ENCODE measurements around the gene FEM1A. TPM values are rescaled to one million over a fixed set of nuclear protein-coding genes. Genes with fewer than 3 reads are reported as not detected.
A peak's percentile ranks its signal among the peaks of the same experiment; 100 is the strongest.

The FEM1A gene, protein sequence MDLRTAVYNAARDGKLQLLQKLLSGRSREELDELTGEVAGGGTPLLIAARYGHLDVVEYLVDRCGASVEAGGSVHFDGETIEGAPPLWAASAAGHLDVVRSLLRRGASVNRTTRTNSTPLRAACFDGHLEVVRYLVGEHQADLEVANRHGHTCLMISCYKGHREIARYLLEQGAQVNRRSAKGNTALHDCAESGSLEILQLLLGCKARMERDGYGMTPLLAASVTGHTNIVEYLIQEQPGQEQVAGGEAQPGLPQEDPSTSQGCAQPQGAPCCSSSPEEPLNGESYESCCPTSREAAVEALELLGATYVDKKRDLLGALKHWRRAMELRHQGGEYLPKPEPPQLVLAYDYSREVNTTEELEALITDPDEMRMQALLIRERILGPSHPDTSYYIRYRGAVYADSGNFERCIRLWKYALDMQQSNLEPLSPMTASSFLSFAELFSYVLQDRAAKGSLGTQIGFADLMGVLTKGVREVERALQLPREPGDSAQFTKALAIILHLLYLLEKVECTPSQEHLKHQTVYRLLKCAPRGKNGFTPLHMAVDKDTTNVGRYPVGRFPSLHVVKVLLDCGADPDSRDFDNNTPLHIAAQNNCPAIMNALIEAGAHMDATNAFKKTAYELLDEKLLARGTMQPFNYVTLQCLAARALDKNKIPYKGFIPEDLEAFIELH
- polyA plus RNA-seq (2013, experiment 1 of 2): 5.5 TPM
- 5.6 TPM for polyA plus RNA-seq (2013, experiment 2 of 2)

DNA sequence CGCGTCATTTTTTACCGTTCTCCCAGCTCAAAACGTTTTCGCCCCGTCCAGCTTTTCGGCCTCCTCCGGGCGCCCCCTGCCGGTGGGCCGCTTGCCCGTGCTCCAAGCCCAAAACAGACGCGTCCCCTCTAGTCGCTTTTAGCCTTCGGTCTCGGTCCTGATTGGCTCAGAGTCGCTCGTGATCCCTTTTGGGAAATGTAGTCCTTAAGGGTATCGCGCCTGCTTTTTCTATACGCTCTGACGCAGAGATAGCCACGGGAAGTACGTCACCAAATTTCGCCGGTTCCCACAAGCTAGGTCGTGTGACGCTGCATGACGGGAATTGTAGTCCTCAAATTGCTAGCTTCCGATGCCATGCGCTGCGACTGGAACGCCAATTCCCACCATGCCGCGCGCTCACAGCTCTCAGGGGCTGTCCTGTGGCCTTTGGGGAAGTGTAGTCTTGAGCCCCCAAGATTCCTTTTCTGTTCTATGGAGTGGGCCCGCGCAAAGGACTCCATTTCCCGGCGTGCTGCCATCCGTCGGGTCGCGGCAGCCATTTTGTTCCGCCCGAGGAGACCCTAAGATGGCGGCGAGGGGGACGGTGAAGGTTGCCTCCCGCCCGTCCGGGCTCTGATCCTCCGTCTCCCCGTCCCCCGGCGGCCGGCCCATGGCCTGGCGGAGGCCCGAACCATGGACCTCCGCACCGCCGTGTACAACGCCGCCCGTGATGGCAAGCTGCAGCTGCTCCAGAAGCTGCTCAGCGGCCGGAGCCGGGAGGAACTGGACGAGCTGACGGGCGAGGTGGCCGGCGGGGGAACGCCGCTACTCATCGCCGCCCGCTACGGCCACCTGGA is at the start of gene FEM1A:
FEM1A (plus strand) TSS at position 552 of the 836 bp plus-strand sequence; CDS start at position 673, 121 bp downstream.
- peaks cover 20 to 41% of the 10 kb centered on the region in 2 donors for H3K36me3 ChIP-seq (replicated peaks in 1 of 2; ENCODE audit: control insufficient read depth in 2 of 2, insufficient read depth in 2 of 2, low read length in 2 of 2)
- H3K27ac ChIP-seq (replicated peaks; ENCODE audit: low read length): no peak within 1 kb of the TSS
- H2BK15ac ChIP-seq (ENCODE audit: low read length): peak within 1 kb of the TSS; percentile 37

DNA sequence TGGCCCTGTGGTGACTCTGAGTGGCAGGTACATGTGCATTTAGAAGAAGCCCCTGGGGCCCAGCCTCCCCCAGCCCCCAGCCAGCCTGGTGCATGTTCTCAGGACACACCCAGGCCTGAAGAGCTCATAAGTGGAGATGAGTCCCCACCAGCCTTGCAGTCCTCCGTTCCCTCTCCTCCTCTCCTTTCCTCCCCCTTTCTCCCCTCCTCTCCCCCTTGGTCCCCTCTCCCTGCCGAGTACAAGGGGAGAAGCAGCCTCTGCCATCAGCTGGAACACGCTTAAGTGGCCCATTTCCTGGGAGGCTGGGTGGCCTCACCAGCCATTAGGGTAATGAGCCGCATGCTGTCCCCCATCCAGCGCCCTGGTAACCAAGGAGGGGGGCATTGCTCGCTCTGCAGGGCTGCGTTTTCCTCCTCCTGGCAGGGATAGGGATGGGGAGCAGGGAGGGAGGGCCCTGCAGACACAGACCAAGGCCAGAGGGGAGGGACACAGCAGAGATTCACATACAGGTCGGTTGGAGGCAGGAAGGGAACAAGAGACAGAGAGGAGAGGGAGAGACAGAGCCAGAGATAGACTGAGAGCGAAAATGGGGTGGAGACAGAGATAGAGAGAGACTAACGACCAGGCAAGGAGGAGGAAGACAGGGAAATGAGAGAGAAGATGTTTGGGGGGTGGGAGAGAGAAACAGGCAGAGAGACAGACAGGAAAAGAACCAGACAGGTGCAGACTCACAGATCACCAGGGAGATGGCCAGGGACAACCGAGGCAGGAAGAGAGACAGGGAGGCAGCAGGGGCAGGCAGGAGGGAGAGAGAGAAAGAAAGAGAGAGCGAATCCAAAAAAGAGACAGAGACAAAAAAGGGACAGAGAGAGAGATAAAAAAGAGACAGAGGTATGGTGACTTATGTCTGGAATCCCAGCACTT is 48.5 kb upstream of the FEM1A start:
- Histone ChIP-seq H4K91ac (ENCODE audit: low read depth, low read length, poor library complexity) (peak overlapping the region; percentile 12), H3K4me1 (ENCODE audit: control insufficient read depth in 2 of 2, insufficient read depth in 1 of 2, low read depth in 1 of 2, low read length in 2 of 2) (peaks cover 23 to 24% of the 10 kb centered on the region in 2 donors), H3K4me2 (ENCODE audit: insufficient read depth, low read length, poor library complexity, severe bottlenecking) (peak overlapping the region; percentile 14), H3K27ac (replicated peaks; ENCODE audit: low read length) (peak overlapping the region; percentile 20), H3K27me3 (ENCODE audit: control insufficient read depth in 3 of 3, insufficient read depth in 3 of 3, low read depth in 1 of 3, low read length in 3 of 3) (peaks cover 0 to 5% (median 0%) of the 10 kb centered on the region in 3 experiments), H3K9ac (ENCODE audit: low read depth, low read length, poor library complexity) (peak overlapping the region; percentile 82), H3K18ac (ENCODE audit: low read length) (peak overlapping the region; percentile 97), H2BK15ac (ENCODE audit: low read length) (peak overlapping the region; percentile 82), H3K79me1 (ENCODE audit: low read depth, low read length) (no peaks in the 10 kb centered on the region), H3K4me3 (ENCODE audit: low read length in 2 of 2) (peak overlapping the region in 1 of 2 donors; percentile 3), H3K23ac (ENCODE audit: low read depth, low read length, poor library complexity) (peak overlapping the region; percentile 90), H2AFZ (ENCODE audit: low read length) (peak overlapping the region; percentile 88), H3K4ac (ENCODE audit: low read length) (no peak overlapping the region), H2BK5ac (ENCODE audit: low read length) (peak overlapping the region; percentile 96), H3K36me3 (replicated peaks in 1 of 2; ENCODE audit: control insufficient read depth in 2 of 2, insufficient read depth in 2 of 2, low read length in 2 of 2) (no peaks in the 10 kb centered on the region), H2AK5ac (ENCODE audit: low read depth, low read length) (peak overlapping the region; percentile 82), H2BK120ac (ENCODE audit: low read depth, low read length) (no peak overlapping the region), H3K9me3 (replicated peaks in 1 of 2; ENCODE audit: control insufficient read depth in 2 of 2, insufficient read depth in 1 of 2, low read depth in 1 of 2, low read length in 2 of 2) (no peaks in the 10 kb centered on the region), H4K8ac (ENCODE audit: low read depth, low read length) (peak overlapping the region; percentile 97), H3K14ac (ENCODE audit: low read length) (peak overlapping the region; percentile 63), H2BK12ac (ENCODE audit: low read length) (peak overlapping the region; percentile 100)
- DNase-seq (ENCODE audit: low spot score): no peak
- WGBS, 2 donors (ENCODE audit: extremely low coverage in 2 of 2, insufficient read length in 2 of 2, insufficient replicate concordance in 1 of 2): no CpG with 5 or more reads among the region's 12 CpGs

More for the DNA sequence above, at the start of gene FEM1A:
- Histone ChIP-seq H4K91ac (ENCODE audit: low read depth, low read length, poor library complexity) (peak within 1 kb of the TSS; percentile 97), H3K4me1 (ENCODE audit: control insufficient read depth in 2 of 2, insufficient read depth in 1 of 2, low read depth in 1 of 2, low read length in 2 of 2) (peaks cover 3 to 11% of the 10 kb centered on the region in 2 donors), H2BK5ac (ENCODE audit: low read length) (no peak within 1 kb of the TSS), H3K79me1 (ENCODE audit: low read depth, low read length) (peaks cover 21% of the 10 kb centered on the region), H3K4ac (ENCODE audit: low read length) (no peak within 1 kb of the TSS), H2BK12ac (ENCODE audit: low read length) (no peak within 1 kb of the TSS), H3K14ac (ENCODE audit: low read length) (peak within 1 kb of the TSS; percentile 97), H3K4me2 (ENCODE audit: insufficient read depth, low read length, poor library complexity, severe bottlenecking) (peak within 1 kb of the TSS; percentile 89), H3K23ac (ENCODE audit: low read depth, low read length, poor library complexity) (peak within 1 kb of the TSS; percentile 85), H2BK120ac (ENCODE audit: low read depth, low read length) (no peak within 1 kb of the TSS), H2AK5ac (ENCODE audit: low read depth, low read length) (peak within 1 kb of the TSS; percentile 75), H3K27me3 (ENCODE audit: control insufficient read depth in 3 of 3, insufficient read depth in 3 of 3, low read depth in 1 of 3, low read length in 3 of 3) (no peaks in the 10 kb centered on the region), H3K4me3 (ENCODE audit: low read length in 2 of 2) (peak within 1 kb of the TSS; percentile 76 to 98), H2AFZ (ENCODE audit: low read length) (peak within 1 kb of the TSS; percentile 86), H3K9ac (ENCODE audit: low read depth, low read length, poor library complexity) (peak within 1 kb of the TSS; percentile 99), H4K8ac (ENCODE audit: low read depth, low read length) (peak within 1 kb of the TSS; percentile 92), H3K18ac (ENCODE audit: low read length) (peak within 1 kb of the TSS; percentile 99), H3K9me3 (replicated peaks in 1 of 2; ENCODE audit: control insufficient read depth in 2 of 2, insufficient read depth in 1 of 2, low read depth in 1 of 2, low read length in 2 of 2) (no peaks in the 10 kb centered on the region)
- WGBS, 2 donors (ENCODE audit: extremely low coverage in 2 of 2, insufficient read length in 2 of 2, insufficient replicate concordance in 1 of 2): no CpG with 5 or more reads among the region's 80 CpGs
- peak; percentile 100 for DNase-seq (ENCODE audit: low spot score)

DNA sequence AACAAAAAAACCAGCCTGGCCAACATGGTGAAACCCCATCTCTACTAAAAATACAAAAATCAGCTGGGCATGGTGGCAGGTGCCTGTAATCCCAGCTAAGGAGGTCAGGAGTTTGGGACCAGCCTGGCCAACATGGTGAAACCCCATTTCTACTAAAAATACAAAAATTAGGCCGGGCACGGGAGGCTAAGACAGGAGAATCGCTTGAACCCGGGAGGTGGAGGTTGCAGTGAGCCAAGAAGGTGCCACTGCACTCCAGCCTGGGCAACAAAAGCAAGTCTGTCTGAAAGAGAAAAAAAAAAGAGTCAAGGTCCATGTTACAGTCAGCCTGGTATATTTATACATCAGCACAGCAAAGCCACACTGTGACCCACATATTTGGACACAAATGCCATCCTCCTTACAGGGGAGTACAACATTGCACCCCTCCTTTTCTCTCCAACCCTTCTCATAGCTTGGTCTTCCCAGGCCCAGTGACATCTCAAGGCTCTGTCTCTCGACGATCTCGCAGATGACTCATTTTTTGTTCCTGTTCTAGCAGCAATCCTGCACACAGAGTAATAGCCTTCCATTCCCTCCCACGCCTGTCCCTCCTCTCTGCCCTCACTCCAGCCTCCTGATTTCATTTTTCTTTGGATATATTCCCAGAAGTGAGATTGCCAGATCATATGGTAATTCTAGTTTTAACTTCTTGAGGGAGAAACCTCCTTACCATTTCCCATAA is 46.9 kb upstream of the FEM1A start:
- Histone ChIP-seq H3K79me1 (ENCODE audit: low read depth, low read length) (no peaks in the 10 kb centered on the region), H4K91ac (ENCODE audit: low read depth, low read length, poor library complexity) (no peak overlapping the region), H3K4me3 (ENCODE audit: low read length in 2 of 2) (no peak overlapping the region), H3K9me3 (replicated peaks in 1 of 2; ENCODE audit: control insufficient read depth in 2 of 2, insufficient read depth in 1 of 2, low read depth in 1 of 2, low read length in 2 of 2) (no peaks in the 10 kb centered on the region), H3K4ac (ENCODE audit: low read length) (no peak overlapping the region), H3K4me2 (ENCODE audit: insufficient read depth, low read length, poor library complexity, severe bottlenecking) (no peak overlapping the region), H3K23ac (ENCODE audit: low read depth, low read length, poor library complexity) (no peak overlapping the region), H3K4me1 (ENCODE audit: control insufficient read depth in 2 of 2, insufficient read depth in 1 of 2, low read depth in 1 of 2, low read length in 2 of 2) (peaks cover 18 to 20% of the 10 kb centered on the region in 2 donors), H3K9ac (ENCODE audit: low read depth, low read length, poor library complexity) (no peak overlapping the region), H3K36me3 (replicated peaks in 1 of 2; ENCODE audit: control insufficient read depth in 2 of 2, insufficient read depth in 2 of 2, low read length in 2 of 2) (no peaks in the 10 kb centered on the region), H2BK12ac (ENCODE audit: low read length) (no peak overlapping the region), H2AK5ac (ENCODE audit: low read depth, low read length) (no peak overlapping the region), H2BK120ac (ENCODE audit: low read depth, low read length) (no peak overlapping the region), H3K27me3 (ENCODE audit: control insufficient read depth in 3 of 3, insufficient read depth in 3 of 3, low read depth in 1 of 3, low read length in 3 of 3) (peaks cover 0 to 13% (median 0%) of the 10 kb centered on the region in 3 experiments), H4K8ac (ENCODE audit: low read depth, low read length) (no peak overlapping the region), H2AFZ (ENCODE audit: low read length) (peak overlapping the region; percentile 9), H2BK15ac (ENCODE audit: low read length) (no peak overlapping the region), H3K18ac (ENCODE audit: low read length) (no peak overlapping the region), H3K14ac (ENCODE audit: low read length) (no peak overlapping the region), H3K27ac (replicated peaks; ENCODE audit: low read length) (no peak overlapping the region), H2BK5ac (ENCODE audit: low read length) (no peak overlapping the region)
- no peak for DNase-seq (ENCODE audit: low spot score)
- no CpG with 5 or more reads among the region's 8 CpGs for WGBS, 2 donors (ENCODE audit: extremely low coverage in 2 of 2, insufficient read length in 2 of 2, insufficient replicate concordance in 1 of 2)
